Keratinocyte (primary cell): ENCODE measurements around the gene CTSZ. TPM values are rescaled to one million over a fixed set of nuclear protein-coding genes. Genes with fewer than 3 reads are reported as not detected.
A peak's percentile ranks its signal among the peaks of the same experiment; 100 is the strongest.

Source experiments
- DNase-seq: peaks from one replicate; pipeline ENCODE4 v3.0.0-alpha.2; 2011; ENCODE audit warnings: low read depth, missing footprints, low spot score
- FAIRE-seq: peaks from 2 replicates; lab custom pipeline; 2011; peaks lifted over from hg19 to GRCh38; lab: Jason Lieb, UNC
- H2AFZ ChIP-seq: 2 replicates; pipeline ENCODE4 v1.6.0; 2012; ENCODE audit warnings: low read length, control low read depth, inconsistent platforms; ENCODE audit not compliant: control insufficient read depth
- H3K27ac ChIP-seq: 2 replicates; pipeline ENCODE4 v1.5.1; 2011; ENCODE audit warnings: low read length; ENCODE audit not compliant: control insufficient read depth, insufficient read depth
- H3K27me3 ChIP-seq: 3 replicates; pipeline ENCODE4 v1.6.0; 2011; ENCODE audit warnings: low read length; ENCODE audit not compliant: control insufficient read depth, insufficient read depth; ENCODE audit errors: extremely low read depth
- H3K36me3 ChIP-seq, 2 experiments: 2 replicates in 1 of 2; 3 replicates in 1 of 2; pipeline ENCODE4 v1.5.1; 2011; ENCODE audit warnings: low read length in 2 of 2, mild to moderate bottlenecking in 1 of 2; ENCODE audit not compliant: control insufficient read depth in 2 of 2, insufficient read depth in 2 of 2; ENCODE audit errors: extremely low read depth in 1 of 2
- H3K4me1 ChIP-seq: 3 replicates; pipeline ENCODE4 v1.5.1; 2011; ENCODE audit warnings: low read length; ENCODE audit not compliant: control insufficient read depth, insufficient read depth; ENCODE audit errors: extremely low read depth
- H3K4me2 ChIP-seq: 3 replicates; pipeline ENCODE4 v1.6.0; 2011; ENCODE audit warnings: low read depth, low read length; ENCODE audit not compliant: control insufficient read depth, insufficient read depth; ENCODE audit errors: extremely low read depth
- H3K4me3 ChIP-seq, 3 experiments: fragments of 200-600 bp in 1 of 3; sonication (generic) in 1 of 3; 2 replicates in 2 of 3; 3 replicates in 1 of 3; pipeline ENCODE4 v1.5.1; 2011 to 2016; ENCODE audit warnings: low read length in 3 of 3, mild to moderate bottlenecking in 3 of 3, control low read depth in 2 of 3, inconsistent platforms in 1 of 3, low read depth in 1 of 3, mixed read lengths in 1 of 3, mixed run types in 1 of 3, moderate library complexity in 1 of 3; ENCODE audit not compliant: control insufficient read depth in 2 of 3, insufficient read depth in 2 of 3; ENCODE audit errors: extremely low read depth in 1 of 3
- H3K79me2 ChIP-seq: 2 replicates; pipeline ENCODE4 v1.6.0; 2012; ENCODE audit warnings: low read length; ENCODE audit not compliant: control insufficient read depth, insufficient read depth
- H3K9ac ChIP-seq: 3 replicates; pipeline ENCODE4 v1.6.0; 2011; ENCODE audit warnings: low read length; ENCODE audit not compliant: control insufficient read depth, insufficient read depth; ENCODE audit errors: extremely low read depth
- H3K9me1 ChIP-seq: 3 replicates; pipeline ENCODE4 v1.6.0; 2011; ENCODE audit warnings: low read length; ENCODE audit not compliant: control insufficient read depth, insufficient read depth; ENCODE audit errors: extremely low read depth
- H3K9me3 ChIP-seq: 2 replicates; pipeline ENCODE4 v1.5.1; 2012; ENCODE audit warnings: low read depth, low read length; ENCODE audit not compliant: control insufficient read depth
- H4K20me1 ChIP-seq: 3 replicates; pipeline ENCODE4 v1.6.0; 2011; ENCODE audit warnings: low read length; ENCODE audit not compliant: control insufficient read depth, insufficient read depth; ENCODE audit errors: extremely low read depth
- CTCF ChIP-seq, 3 experiments: IDR thresholded peaks in 1 of 3; conservative IDR thresholded peaks in 1 of 3; optimal IDR thresholded peaks in 1 of 3; 2 replicates in 2 of 3; 3 replicates in 1 of 3; pipeline versions ENCODE3 to v1.5.1; 2011; ENCODE audit warnings: low read length in 3 of 3, mild to moderate bottlenecking in 3 of 3, moderate library complexity in 2 of 3, control low read depth in 1 of 3, inconsistent platforms in 1 of 3; ENCODE audit not compliant: insufficient read depth in 2 of 3; ENCODE audit errors: extremely low read depth in 1 of 3
- EZH2 ChIP-seq: IDR thresholded peaks from one replicate; pipeline ENCODE4 v1.6.1; 2012; ENCODE audit warnings: inconsistent platforms, mild to moderate bottlenecking, low read length, moderate library complexity
- dilution Hi-C: fragments of 300-500 bp; cut with MboI; formaldehyde crosslinking; loops from one replicate; pipeline ENCODE4 v1.7.0; 2020; ENCODE audit warnings: low sequenced_read_pairs; ENCODE audit not compliant: extremely low pct_ligation_motif_present
- polyA plus RNA-seq, 5 experiments: library from polyadenylated mRNA; depleted of rRNA in 3 of 5; stranded (reverse) in 3 of 5; stranded (forward) in 1 of 5; unstranded in 1 of 5; fragments of >200 nt; gene quantifications; 1 replicate in 1 of 5; 2 replicates in 3 of 5; 3 replicates in 1 of 5; pipeline versions ENCODE4 v1.2.1 to v1.2.3, GENCODE V29; 2011 to 2012; ENCODE audit warnings: missing spikeins in 2 of 5, low read depth in 1 of 5, low replicate concordance in 1 of 5

CTSZ gene
- polyA plus RNA-seq, 1 donor (not counting 4 experiments of a cell fraction or from before 2014, with no cell fraction given), result 138 TPM

- Histone ChIP-seq H3K4me1 (peaks cover 32% of the 10 kb centered on the region), H3K27ac (no peak overlapping the region), H3K79me2 (peaks cover 65% of the 10 kb centered on the region), H3K36me3 (peaks cover 23 to 37% of the 10 kb centered on the region in 2 experiments), H2AFZ (no peak overlapping the region), H3K4me2 (peak overlapping the region; percentile 73), H3K4me3 (peak overlapping the region in 1 of 3 experiments; percentile 2), H4K20me1 (no peaks in the 10 kb centered on the region), H3K9me1 (peaks cover 4% of the 10 kb centered on the region), H3K27me3 (no peaks in the 10 kb centered on the region), H3K9ac (no peak overlapping the region), H3K9me3 (no peaks in the 10 kb centered on the region)
- FAIRE-seq (no peak), DNase-seq (no peak)
- dilution Hi-C loops, result no loop called here
- TF ChIP-seq EZH2, result no peak
- no peak for TF ChIP-seq CTCF (optimal IDR thresholded peaks at IDR 0.05 in 1 of 3, IDR thresholded peaks at IDR 0.05 in 1 of 3, conservative IDR thresholded peaks at IDR 0.05 in 1 of 3; ENCODE audit: extremely low read depth in 1 of 3, insufficient read depth in 2 of 3, low read length in 3 of 3)
Observed at GRCh38 chr20:59040667-59041066, 33.6 kb upstream of the CTSZ start.

GRCh38 chr20:59039233-59039632 lies 32.2 kb upstream of the CTSZ start:
- TF ChIP-seq EZH2 (no peak), CTCF (optimal IDR thresholded peaks at IDR 0.05 in 1 of 3, IDR thresholded peaks at IDR 0.05 in 1 of 3, conservative IDR thresholded peaks at IDR 0.05 in 1 of 3; ENCODE audit: extremely low read depth in 1 of 3, insufficient read depth in 2 of 3, low read length in 3 of 3) (no peak)
- Histone ChIP-seq H4K20me1 (no peaks in the 10 kb centered on the region), H2AFZ (no peak overlapping the region), H3K4me2 (peak overlapping the region; percentile 46), H3K4me1 (peaks cover 32% of the 10 kb centered on the region), H3K9ac (no peak overlapping the region), H3K36me3 (peaks cover 27 to 40% of the 10 kb centered on the region in 2 experiments), H3K79me2 (peaks cover 68% of the 10 kb centered on the region), H3K9me1 (peaks cover 4% of the 10 kb centered on the region), H3K9me3 (no peaks in the 10 kb centered on the region), H3K4me3 (peak overlapping the region in 1 of 3 experiments; percentile 3), H3K27me3 (no peaks in the 10 kb centered on the region), H3K27ac (peak overlapping the region; percentile 44)
- FAIRE-seq (no peak), DNase-seq (no peak)
- dilution Hi-C loops, result no loop called here
